ENCODE results near the gene CLEC2A.

DNA sequence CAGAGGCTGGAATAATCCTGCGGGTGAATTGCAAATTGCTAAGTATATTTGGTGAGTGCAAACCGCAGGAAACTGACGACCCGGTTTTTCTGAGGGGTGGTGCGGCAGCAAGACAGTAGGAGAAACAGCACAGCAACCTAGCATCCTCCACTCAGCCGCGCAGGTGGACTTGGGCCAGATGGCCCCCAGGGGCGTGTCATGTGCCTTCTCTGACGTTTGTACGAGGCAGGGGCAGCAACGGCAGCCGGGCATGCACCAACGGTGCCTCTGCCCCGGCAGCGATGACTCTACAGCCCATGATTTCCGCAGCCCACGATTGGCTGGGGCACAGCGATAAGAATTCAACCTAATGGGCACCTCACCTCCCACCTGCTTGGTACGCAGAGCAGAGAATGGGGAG lies 11.1 kb upstream of the CLEC2A start:
- TF ChIP-seq, protein P1, sequence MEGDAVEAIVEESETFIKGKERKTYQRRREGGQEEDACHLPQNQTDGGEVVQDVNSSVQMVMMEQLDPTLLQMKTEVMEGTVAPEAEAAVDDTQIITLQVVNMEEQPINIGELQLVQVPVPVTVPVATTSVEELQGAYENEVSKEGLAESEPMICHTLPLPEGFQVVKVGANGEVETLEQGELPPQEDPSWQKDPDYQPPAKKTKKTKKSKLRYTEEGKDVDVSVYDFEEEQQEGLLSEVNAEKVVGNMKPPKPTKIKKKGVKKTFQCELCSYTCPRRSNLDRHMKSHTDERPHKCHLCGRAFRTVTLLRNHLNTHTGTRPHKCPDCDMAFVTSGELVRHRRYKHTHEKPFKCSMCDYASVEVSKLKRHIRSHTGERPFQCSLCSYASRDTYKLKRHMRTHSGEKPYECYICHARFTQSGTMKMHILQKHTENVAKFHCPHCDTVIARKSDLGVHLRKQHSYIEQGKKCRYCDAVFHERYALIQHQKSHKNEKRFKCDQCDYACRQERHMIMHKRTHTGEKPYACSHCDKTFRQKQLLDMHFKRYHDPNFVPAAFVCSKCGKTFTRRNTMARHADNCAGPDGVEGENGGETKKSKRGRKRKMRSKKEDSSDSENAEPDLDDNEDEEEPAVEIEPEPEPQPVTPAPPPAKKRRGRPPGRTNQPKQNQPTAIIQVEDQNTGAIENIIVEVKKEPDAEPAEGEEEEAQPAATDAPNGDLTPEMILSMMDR (IDR thresholded peaks at IDR 0.05 in 4 of 5, conservative IDR thresholded peaks at IDR 0.05 in 1 of 5): no peak
- TF ChIP-seq POLR2A (IDR thresholded peaks at IDR 0.05): no peak
